ENCODE results near the gene GFRAL. TPM values are rescaled to one million over a fixed set of nuclear protein-coding genes. Genes with fewer than 3 reads are reported as not detected.

GFRAL gene
- total and polyA plus RNA-seq, 8 donors, result not detected

DNA sequence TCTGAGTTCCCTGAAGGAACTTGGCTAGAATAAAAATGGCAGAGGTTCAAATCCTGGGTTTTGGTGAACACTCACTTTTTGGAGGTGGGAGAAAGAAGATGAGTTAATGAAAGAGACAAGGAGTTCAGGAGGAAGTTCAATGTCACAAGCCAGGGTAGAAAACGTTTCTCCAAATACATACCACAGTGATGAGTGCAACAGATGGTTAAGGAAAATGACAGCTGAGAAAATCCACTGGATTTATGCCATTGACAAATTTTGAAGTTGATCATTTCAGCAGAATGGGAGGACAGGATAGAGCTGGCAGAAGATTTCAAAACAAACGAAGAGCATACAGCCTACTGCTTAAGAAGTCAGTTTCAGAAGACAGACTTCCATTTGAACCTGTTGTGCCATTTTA lies 122.7 kb downstream of the GFRAL start:
- Histone ChIP-seq H3K27me3 (no peaks in the 10 kb centered on the region), H3K36me3 (no peaks in the 10 kb centered on the region), H3K4me1 (no peaks in the 10 kb centered on the region), H3K4me3 (no peak overlapping the region), H3K27ac (no peak overlapping the region), H3K9me3 (no peaks in the 10 kb centered on the region)
- intact Hi-C loops (cut with DNase I; ENCODE audit: low total_unique reads), result no loop called here
- TF ChIP-seq POLR2A (IDR thresholded peaks at IDR 0.05) (no peak), EP300 (IDR thresholded peaks at IDR 0.05) (no peak), POLR2AphosphoS5 (IDR thresholded peaks at IDR 0.05) (no peak)
- TF ChIP-seq, protein P1, sequence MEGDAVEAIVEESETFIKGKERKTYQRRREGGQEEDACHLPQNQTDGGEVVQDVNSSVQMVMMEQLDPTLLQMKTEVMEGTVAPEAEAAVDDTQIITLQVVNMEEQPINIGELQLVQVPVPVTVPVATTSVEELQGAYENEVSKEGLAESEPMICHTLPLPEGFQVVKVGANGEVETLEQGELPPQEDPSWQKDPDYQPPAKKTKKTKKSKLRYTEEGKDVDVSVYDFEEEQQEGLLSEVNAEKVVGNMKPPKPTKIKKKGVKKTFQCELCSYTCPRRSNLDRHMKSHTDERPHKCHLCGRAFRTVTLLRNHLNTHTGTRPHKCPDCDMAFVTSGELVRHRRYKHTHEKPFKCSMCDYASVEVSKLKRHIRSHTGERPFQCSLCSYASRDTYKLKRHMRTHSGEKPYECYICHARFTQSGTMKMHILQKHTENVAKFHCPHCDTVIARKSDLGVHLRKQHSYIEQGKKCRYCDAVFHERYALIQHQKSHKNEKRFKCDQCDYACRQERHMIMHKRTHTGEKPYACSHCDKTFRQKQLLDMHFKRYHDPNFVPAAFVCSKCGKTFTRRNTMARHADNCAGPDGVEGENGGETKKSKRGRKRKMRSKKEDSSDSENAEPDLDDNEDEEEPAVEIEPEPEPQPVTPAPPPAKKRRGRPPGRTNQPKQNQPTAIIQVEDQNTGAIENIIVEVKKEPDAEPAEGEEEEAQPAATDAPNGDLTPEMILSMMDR (IDR thresholded peaks at IDR 0.05), result no peak
- no peak for DNase-seq
- WGBS, 5 donors, result 31 to 58% (median 50%) methylated on average over 2 of the region's 2 CpGs

Other genes starting within 250 kb of the GFRAL start
- gene HCRTR2, start 153.0 kb upstream of the GFRAL start, total RNA-seq, result not detected
- gene HCRTR2, start 153.0 kb upstream of the GFRAL start, polyA plus RNA-seq, result not detected